Mucosa of rectum (tissue), 2 donors: Measurements from ENCODE around the gene SELENOH.

Experiments used
- H3K27ac ChIP-seq, 2 donors: one replicate each; pipeline ENCODE4 v1.7.0; 2013; ENCODE audit warnings: inconsistent platforms in 2 of 2, low read depth in 2 of 2, low read length in 2 of 2
- H3K27me3 ChIP-seq, 2 donors: one replicate each; pipeline ENCODE4 v1.7.0; 2013; ENCODE audit warnings: low read length in 2 of 2; ENCODE audit not compliant: control insufficient read depth in 2 of 2, insufficient read depth in 2 of 2
- H3K36me3 ChIP-seq, 2 donors: one replicate each; pipeline ENCODE4 v1.7.0; 2013; ENCODE audit warnings: low read length in 2 of 2; ENCODE audit not compliant: control insufficient read depth in 2 of 2, insufficient read depth in 2 of 2
- H3K4me1 ChIP-seq, 2 donors: one replicate each; pipeline ENCODE4 v1.7.0; 2013; ENCODE audit warnings: low read length in 2 of 2, mild to moderate bottlenecking in 1 of 2; ENCODE audit not compliant: control insufficient read depth in 2 of 2, insufficient read depth in 2 of 2
- H3K4me3 ChIP-seq, 2 donors: one replicate each; pipeline ENCODE4 v1.7.0; 2013; ENCODE audit warnings: low read length in 2 of 2
- H3K9ac ChIP-seq, 2 donors: one replicate each; pipeline ENCODE4 v1.7.0; 2013; ENCODE audit warnings: low read length in 2 of 2, low read depth in 1 of 2, mild to moderate bottlenecking in 1 of 2
- H3K9me3 ChIP-seq, 2 donors: one replicate each; pipeline ENCODE4 v1.7.0; 2013; ENCODE audit warnings: low read length in 2 of 2; ENCODE audit not compliant: control insufficient read depth in 2 of 2
- donor health status: healthy.
- donor health status: Normal muscosa, but diverticular disease.

SELENOH gene

DNA sequence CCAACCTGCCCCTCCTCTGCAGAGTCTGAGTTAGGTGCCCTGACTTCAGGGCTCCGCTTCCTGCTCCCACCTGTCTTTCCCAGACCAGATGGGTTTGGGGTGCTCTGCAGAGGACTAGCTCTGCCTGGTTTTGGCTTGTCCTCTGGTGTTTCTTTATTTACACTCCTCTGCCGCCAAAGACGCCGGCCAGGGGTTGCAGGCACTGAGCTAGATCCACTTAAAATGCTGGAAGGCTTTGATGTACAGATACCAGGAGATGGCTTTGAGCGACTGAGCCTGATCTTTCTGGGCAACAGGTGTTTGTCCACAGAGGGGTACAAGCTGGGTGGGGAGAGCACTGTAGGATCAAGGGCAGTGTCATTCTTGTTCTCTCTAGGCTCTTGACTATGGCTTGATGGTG is 3.9 kb downstream of the SELENOH start:
- Histone ChIP-seq H3K9me3 (no peaks in the 10 kb centered on the region), H3K27me3 (no peaks in the 10 kb centered on the region), H3K36me3 (peaks cover 24 to 31% of the 10 kb centered on the region in 2 donors), H3K27ac (no peak overlapping the region), H3K4me3 (no peak overlapping the region), H3K4me1 (peaks cover 9 to 16% of the 10 kb centered on the region in 2 donors), H3K9ac (no peak overlapping the region)

DNA sequence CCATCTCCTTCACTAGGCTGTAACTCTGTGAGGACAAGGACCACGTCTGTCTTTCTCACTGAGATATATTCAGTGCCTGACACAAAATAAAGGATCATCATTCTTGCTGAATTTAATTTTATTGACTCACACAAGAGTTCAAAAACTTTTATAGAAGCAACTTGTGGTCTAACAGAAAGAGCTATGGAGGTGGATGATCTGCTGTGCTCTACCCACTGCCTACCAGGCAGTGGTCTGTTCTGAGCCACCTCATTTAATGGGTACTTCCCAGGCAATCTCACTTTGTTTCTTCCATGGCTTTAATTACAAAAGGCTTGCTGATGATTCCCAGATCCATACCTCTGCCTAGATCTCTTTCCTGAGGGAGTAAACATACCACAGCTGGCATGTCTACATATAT is 5.6 kb downstream of the SELENOH start:
- no peak overlapping the region for H3K9ac ChIP-seq
- no peaks in the 10 kb centered on the region for H3K9me3 ChIP-seq
- H3K27ac ChIP-seq: no peak overlapping the region
- H3K27me3 ChIP-seq: no peaks in the 10 kb centered on the region
- H3K4me3 ChIP-seq: no peak overlapping the region
- peaks cover 10 to 11% of the 10 kb centered on the region in 2 donors for H3K4me1 ChIP-seq
- H3K36me3 ChIP-seq: peaks cover 24 to 31% of the 10 kb centered on the region in 2 donors

DNA sequence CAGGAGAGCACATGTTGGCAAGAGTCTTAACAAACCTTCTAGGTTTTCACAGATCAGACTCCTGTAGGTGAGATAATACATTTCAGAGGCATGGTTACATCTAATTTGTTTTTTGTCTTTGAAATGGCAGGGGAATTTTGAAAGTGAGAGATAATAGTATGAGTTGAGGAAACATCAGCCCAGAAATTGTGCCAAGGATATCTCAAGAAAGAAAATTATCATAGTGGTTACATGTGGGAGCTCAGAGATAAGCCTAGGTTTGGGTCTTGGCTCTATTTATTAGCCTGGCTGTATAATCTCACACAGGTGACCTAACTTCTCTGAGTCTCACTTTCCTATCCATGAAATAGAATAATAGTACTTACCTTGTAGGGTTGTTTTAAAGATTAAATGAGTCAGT is 9.9 kb downstream of the SELENOH start:
- Histone ChIP-seq H3K27me3 (no peaks in the 10 kb centered on the region), H3K27ac (no peak overlapping the region), H3K4me1 (peaks cover 0 to 3% of the 10 kb centered on the region in 2 donors), H3K4me3 (no peak overlapping the region), H3K9ac (peak overlapping the region in 1 of 2 donors; percentile 13), H3K36me3 (no peaks in the 10 kb centered on the region), H3K9me3 (no peaks in the 10 kb centered on the region)

DNA sequence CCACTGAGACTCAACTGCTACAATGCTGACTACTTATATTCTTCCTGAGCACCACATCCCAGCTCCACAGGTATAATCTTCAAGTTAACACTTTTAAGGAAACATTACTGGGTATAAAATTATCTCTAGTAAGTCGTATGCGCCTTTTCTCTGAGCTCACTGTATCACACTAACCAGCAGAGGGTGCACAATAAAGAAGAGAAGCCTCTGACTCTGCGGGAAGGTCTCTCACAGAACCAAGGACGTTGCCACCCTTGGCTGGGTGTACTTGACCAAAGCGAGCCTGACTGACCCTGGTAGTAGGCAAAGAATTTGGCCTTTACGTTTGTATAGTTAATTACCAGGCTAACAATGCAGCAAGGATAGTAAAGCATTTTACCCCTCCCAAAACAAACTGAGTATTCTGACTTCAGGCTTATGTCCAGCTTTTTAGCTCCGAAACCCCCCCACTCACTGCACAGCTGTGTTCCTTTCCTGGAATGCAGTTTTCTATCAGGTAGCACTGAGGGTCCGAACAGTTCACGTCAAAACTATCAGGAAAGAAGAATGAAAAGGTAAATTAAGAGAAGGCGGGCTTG is 10.5 kb downstream of the SELENOH start, which contains the start of gene BTBD18:
Gene BTBD18 (minus strand): TSS at position 144 of the 578 bp plus-strand sequence. CDS start 631 bp downstream, outside the sequence.
- H3K9ac ChIP-seq: peak within 1 kb of the TSS in 1 of 2 donors; percentile 13
- no peaks in the 10 kb centered on the region for H3K36me3 ChIP-seq
- H3K27ac ChIP-seq: no peak within 1 kb of the TSS
- H3K9me3 ChIP-seq: no peaks in the 10 kb centered on the region
- H3K27me3 ChIP-seq: no peaks in the 10 kb centered on the region
- no peak within 1 kb of the TSS for H3K4me3 ChIP-seq
- peaks cover 0 to 3% of the 10 kb centered on the region in 2 donors for H3K4me1 ChIP-seq

DNA sequence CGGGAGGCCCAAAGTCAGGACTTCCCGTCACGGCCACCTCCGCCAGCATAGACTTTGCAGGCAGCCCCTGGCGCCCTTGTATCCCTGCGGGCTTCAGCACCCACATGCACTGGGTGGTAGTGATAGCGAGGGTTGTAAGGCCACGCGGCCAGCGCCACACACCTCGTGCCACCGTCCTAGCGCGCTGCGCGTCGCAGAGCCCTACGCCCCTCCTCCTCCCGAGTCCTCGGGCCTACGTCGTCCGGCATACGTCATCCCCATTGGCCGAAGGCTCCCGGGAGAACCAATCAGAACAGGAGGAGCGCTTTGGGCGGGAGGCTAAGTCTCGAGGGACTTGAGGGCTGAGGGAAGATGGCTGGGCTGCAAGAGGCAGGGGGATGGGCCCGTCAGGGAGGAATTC is 11.7 kb downstream of the SELENOH start:
- no peaks in the 10 kb centered on the region for H3K36me3 ChIP-seq
- peaks cover 0 to 3% of the 10 kb centered on the region in 2 donors for H3K4me1 ChIP-seq

DNA sequence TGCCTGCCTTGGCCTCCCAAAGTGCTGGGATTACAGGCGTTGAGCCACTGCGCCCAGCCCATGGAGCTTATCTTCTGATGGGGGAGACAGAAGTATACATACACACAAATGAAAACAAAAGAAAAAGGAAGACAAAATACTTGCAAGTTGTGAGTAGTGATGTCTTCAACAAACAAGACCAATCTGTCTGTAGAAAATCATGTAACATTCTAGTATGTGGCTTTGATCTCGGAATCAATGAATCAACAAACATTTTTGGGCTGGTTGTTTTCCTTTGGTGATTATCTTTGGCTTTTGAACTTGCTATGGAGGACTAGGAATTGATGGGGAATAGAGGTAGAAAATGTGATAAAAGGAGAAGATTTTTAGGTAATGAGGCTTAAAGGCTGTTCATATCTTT is 16.9 kb downstream of the SELENOH start:
- no peak overlapping the region for H3K9ac ChIP-seq
- H3K27me3 ChIP-seq: no peaks in the 10 kb centered on the region
- no peaks in the 10 kb centered on the region for H3K36me3 ChIP-seq

More for the DNA sequence above, 11.7 kb downstream of the SELENOH start:
- no peak overlapping the region for H3K9ac ChIP-seq
- no peak overlapping the region for H3K4me3 ChIP-seq
- no peak overlapping the region for H3K27ac ChIP-seq
- no peaks in the 10 kb centered on the region for H3K27me3 ChIP-seq
- H3K9me3 ChIP-seq: no peaks in the 10 kb centered on the region

DNA sequence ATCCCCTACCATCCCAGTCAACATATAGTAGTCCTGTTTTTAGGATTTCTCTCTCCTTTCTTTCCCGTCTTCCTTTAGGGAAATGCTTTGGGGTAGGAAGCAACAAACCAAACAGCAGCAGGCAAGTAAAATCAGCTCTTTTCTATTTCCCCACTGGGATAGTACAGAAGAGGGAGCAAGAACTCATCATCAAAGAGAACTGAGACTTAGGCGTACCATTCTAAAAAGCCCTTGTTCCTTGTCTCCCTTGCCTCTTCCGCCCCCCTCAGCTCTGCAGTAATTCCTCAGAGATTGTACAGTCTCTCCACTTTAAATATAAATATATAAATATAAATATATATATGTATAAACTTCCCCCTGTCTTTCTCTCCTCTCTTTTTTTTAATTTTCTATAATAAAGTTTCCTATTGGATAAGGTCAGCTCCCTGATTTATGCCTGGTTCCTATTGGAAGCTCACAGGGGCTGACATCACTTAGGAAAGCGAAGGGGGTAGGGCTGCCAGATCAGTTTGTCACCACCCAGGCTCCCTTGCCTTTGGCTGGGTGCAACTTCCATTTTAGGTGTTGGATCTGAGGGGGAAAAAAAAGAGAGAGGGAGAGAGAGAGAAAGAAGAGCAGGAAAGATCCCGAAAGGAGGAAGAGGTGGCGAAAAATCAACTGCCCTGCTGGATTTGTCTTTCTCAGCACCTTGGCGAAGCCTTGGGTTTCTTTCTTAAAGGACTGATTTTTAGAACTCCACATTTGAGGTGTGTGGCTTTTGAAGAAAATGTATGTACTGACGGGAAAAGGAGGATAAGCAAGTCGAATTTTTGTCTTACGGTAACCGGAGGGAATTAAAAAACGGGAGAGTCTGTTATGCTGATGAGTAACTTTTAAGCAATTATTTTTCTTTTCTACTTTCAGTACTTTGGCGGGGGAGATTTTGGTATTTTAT is 20.3 kb downstream of the SELENOH start, which contains the start of gene CTNND1:
Gene CTNND1 (plus strand): TSS at position 502 of the 934 bp plus-strand sequence. CDS start 29,677 bp downstream, outside the sequence.
- H3K9me3 ChIP-seq: no peaks in the 10 kb centered on the region
- H3K9ac ChIP-seq: peak within 1 kb of the TSS; percentile 89 to 98
- H3K27ac ChIP-seq: peak within 1 kb of the TSS; percentile 93 to 99
- H3K36me3 ChIP-seq: no peaks in the 10 kb centered on the region
- H3K4me1 ChIP-seq: peaks cover 6 to 16% of the 10 kb centered on the region in 2 donors
- peak within 1 kb of the TSS; percentile 87 to 98 for H3K4me3 ChIP-seq
- no peaks in the 10 kb centered on the region for H3K27me3 ChIP-seq

More for the DNA sequence above, 16.9 kb downstream of the SELENOH start:
- Histone ChIP-seq H3K27ac (no peak overlapping the region), H3K9me3 (no peaks in the 10 kb centered on the region), H3K4me1 (peaks cover 0 to 3% of the 10 kb centered on the region in 2 donors), H3K4me3 (no peak overlapping the region)

DNA sequence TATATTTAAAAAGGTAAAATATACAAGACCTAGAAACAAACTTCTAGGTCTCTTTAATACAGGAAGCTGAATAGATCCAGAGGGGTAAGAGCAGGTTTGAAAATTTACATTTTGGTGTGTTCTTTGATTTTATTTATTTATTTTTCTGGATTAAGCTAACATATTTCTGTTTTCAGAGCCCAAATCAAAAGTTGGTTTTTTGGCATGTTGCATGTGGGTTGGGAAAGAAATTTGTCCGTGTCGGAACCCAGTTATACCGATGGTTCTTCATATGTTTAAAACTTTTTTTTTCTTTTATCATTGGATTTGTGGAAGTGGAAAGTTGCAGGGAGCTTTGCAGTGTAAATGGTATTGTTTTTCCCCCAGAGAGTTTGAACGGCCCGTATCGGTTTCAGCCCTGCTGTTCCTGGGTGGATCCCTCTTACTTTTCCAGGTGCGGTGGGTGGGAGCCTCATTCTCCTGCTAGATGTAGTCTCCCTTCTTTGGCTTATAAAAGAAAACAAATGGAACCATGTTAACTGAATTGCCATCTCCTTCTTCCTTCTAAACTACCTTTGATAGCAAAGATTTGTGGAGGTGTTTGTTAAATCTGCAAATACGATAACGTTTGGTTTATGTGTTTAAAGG is 21.1 kb downstream of the SELENOH start:
- peak overlapping the region; percentile 87 to 98 for H3K4me3 ChIP-seq
- peak overlapping the region; percentile 89 to 98 for H3K9ac ChIP-seq
- H3K9me3 ChIP-seq: no peaks in the 10 kb centered on the region
- H3K36me3 ChIP-seq: peaks cover 0 to 2% of the 10 kb centered on the region in 2 donors
- peak overlapping the region; percentile 93 to 99 for H3K27ac ChIP-seq
- no peaks in the 10 kb centered on the region for H3K27me3 ChIP-seq
- H3K4me1 ChIP-seq: peaks cover 6 to 16% of the 10 kb centered on the region in 2 donors

DNA sequence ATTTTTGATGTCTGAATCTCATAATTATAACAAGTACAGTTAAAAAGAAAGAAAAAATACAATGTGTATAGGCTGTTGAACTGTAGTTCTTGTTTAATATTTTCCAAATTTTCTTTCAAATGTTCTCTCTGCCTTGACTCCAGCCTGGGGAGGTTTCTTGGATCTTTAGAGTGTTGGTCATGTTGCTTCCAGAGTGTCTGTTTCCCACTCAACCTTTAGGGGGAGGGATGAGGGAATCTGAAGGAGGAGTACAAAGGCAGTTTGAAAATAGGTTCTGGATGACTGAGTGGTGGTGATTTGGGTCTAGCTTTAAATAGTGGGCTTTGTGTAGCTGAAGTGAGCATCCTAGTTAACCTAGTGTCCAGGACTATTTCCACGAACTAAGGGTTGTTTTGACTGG is 22.3 kb downstream of the SELENOH start:
- H3K27ac ChIP-seq: peak overlapping the region; percentile 93 to 99
- peaks cover 0 to 3% of the 10 kb centered on the region in 2 donors for H3K36me3 ChIP-seq
- H3K4me1 ChIP-seq: peaks cover 6 to 16% of the 10 kb centered on the region in 2 donors
- peak overlapping the region; percentile 89 to 98 for H3K9ac ChIP-seq
- H3K9me3 ChIP-seq: no peaks in the 10 kb centered on the region
- H3K4me3 ChIP-seq: peak overlapping the region; percentile 87 to 98
- no peaks in the 10 kb centered on the region for H3K27me3 ChIP-seq
